HL-60 (cell line): ENCODE measurements around the gene USB1.

Experiments used
- GABPA ChIP-seq: IDR thresholded peaks from 2 replicates; pipeline ENCODE4 v1.6.1; 2012; ENCODE audit warnings: low read depth
- POLR2AphosphoS5 ChIP-seq: IDR thresholded peaks from 2 replicates; pipeline ENCODE4 v1.6.1; 2012; ENCODE audit warnings: low read depth
- SPI1 ChIP-seq: IDR thresholded peaks from 2 replicates; pipeline ENCODE4 v1.6.1; 2012; ENCODE audit warnings: low read depth, mild to moderate bottlenecking, borderline replicate concordance
- TF ChIP-seq, protein P1 (sequence below): IDR thresholded peaks from one replicate; pipeline ENCODE4 v1.5.1; 2011; ENCODE audit warnings: low read length, control low read depth, inconsistent platforms; ENCODE audit not compliant: insufficient read depth
- TF ChIP-seq, protein P2 (sequence below): IDR thresholded peaks from 2 replicates; pipeline ENCODE4 v1.6.1; 2012; ENCODE audit warnings: low read depth; ENCODE audit not compliant: insufficient replicate concordance

DNA sequence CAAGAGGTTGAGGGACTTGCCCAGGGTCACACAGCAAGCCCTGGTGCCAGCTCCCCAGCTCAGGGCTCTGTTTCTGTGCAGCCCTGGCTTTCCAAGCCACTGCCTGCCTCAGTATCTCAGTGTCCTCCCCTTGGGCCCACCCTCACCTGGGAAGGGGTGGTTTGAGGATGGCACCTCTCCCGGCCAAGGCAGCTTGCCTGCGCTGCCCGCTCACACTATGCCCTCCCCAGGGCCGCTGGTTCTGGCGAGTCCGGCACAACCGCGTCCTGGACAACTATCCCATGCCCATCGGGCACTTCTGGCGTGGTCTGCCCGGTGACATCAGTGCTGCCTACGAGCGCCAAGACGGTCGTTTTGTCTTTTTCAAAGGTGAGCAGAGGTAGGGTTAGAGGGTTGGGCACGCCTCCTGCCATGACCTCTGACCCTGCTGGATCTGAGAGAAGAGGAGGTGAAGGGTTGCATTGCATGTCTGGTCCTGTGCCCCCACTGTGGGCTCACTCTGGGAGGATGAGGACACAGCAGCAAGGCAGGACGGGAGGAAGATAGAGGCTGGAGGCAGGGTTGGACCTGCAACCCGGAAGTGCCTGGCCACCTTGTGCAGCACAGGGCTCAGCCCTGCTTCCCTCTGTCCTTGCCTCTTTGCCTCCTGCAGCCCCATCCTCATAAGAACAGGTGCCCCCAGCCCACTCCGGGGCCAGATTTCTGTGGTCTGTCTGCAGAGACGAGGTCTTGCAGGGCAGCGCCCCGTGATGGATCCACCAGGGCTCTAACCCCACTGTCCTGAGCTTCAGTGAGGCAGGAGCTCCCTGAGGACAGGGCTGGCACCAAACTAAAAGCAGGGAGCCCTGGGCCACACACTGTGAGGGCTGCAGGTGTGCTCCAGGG lies 41.0 kb downstream of the USB1 start:
- TF ChIP-seq, protein P1, sequence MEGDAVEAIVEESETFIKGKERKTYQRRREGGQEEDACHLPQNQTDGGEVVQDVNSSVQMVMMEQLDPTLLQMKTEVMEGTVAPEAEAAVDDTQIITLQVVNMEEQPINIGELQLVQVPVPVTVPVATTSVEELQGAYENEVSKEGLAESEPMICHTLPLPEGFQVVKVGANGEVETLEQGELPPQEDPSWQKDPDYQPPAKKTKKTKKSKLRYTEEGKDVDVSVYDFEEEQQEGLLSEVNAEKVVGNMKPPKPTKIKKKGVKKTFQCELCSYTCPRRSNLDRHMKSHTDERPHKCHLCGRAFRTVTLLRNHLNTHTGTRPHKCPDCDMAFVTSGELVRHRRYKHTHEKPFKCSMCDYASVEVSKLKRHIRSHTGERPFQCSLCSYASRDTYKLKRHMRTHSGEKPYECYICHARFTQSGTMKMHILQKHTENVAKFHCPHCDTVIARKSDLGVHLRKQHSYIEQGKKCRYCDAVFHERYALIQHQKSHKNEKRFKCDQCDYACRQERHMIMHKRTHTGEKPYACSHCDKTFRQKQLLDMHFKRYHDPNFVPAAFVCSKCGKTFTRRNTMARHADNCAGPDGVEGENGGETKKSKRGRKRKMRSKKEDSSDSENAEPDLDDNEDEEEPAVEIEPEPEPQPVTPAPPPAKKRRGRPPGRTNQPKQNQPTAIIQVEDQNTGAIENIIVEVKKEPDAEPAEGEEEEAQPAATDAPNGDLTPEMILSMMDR, result no peak
- TF ChIP-seq SPI1 (no peak), POLR2AphosphoS5 (no peak), GABPA (no peak)
- TF ChIP-seq, protein P2, sequence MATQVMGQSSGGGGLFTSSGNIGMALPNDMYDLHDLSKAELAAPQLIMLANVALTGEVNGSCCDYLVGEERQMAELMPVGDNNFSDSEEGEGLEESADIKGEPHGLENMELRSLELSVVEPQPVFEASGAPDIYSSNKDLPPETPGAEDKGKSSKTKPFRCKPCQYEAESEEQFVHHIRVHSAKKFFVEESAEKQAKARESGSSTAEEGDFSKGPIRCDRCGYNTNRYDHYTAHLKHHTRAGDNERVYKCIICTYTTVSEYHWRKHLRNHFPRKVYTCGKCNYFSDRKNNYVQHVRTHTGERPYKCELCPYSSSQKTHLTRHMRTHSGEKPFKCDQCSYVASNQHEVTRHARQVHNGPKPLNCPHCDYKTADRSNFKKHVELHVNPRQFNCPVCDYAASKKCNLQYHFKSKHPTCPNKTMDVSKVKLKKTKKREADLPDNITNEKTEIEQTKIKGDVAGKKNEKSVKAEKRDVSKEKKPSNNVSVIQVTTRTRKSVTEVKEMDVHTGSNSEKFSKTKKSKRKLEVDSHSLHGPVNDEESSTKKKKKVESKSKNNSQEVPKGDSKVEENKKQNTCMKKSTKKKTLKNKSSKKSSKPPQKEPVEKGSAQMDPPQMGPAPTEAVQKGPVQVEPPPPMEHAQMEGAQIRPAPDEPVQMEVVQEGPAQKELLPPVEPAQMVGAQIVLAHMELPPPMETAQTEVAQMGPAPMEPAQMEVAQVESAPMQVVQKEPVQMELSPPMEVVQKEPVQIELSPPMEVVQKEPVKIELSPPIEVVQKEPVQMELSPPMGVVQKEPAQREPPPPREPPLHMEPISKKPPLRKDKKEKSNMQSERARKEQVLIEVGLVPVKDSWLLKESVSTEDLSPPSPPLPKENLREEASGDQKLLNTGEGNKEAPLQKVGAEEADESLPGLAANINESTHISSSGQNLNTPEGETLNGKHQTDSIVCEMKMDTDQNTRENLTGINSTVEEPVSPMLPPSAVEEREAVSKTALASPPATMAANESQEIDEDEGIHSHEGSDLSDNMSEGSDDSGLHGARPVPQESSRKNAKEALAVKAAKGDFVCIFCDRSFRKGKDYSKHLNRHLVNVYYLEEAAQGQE, result no peak
